DMS 273 (cell line): ENCODE data around the gene THBS1.

ENCODE experiments used
- DNase-seq: peaks from one replicate; lab custom pipeline; 2025; ENCODE audit not compliant: unreplicated experiment; lab: John Stamatoyannopoulos, UW

Gene THBS1

DNA sequence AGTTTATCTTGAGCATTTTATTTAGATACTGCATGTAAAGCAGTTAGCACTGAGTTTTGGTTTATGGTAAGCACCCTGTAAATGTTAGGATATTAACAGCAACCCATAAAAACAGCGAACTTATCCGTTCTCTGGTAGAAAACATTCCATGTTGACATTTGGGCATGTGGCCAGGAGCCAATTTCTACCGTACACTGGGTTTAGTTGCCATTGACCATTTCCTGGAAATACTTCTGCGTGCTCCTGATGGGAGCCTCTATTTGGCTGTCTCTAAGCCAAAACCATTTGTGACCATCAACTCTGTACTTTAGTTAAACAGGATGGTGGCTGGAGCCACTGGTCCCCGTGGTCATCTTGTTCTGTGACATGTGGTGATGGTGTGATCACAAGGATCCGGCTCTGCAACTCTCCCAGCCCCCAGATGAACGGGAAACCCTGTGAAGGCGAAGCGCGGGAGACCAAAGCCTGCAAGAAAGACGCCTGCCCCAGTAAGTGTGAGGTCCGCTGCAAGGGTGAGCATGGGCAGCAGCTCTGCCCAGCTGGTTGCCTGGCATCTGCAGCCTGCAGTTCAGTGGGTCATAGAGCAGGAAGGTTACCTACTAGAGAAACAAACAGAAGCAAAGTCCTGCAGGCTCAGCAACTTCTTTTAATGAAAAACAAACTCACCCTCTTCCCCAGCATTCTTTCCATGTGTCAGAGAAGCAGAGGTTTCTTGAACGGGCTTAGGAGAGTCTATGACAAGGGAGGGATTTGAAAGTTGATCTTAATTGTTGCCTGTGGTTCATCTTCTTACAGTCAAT lies 7.1 kb downstream of the THBS1 start:
- DNase-seq: no peak

DNA sequence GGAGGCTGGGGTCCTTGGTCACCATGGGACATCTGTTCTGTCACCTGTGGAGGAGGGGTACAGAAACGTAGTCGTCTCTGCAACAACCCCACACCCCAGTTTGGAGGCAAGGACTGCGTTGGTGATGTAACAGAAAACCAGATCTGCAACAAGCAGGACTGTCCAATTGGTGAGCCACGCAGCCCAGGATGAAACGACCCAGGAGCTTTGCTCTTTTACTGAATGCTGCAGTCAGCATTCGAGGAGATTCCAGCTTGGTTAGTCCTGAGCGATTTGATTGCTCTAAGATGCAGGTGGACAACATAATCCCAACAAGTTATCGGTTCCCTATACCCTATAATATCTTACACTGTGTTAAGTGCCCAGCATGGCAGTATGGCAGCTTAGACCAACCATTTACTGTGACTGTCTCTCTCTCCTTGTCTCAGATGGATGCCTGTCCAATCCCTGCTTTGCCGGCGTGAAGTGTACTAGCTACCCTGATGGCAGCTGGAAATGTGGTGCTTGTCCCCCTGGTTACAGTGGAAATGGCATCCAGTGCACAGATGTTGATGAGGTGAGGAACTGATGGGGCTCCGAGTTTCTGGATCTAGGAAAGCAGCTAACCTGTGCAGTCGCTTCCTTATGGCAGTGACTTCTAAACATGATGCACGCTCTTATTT lies 7.8 kb downstream of the THBS1 start:
- no peak for DNase-seq

DNA sequence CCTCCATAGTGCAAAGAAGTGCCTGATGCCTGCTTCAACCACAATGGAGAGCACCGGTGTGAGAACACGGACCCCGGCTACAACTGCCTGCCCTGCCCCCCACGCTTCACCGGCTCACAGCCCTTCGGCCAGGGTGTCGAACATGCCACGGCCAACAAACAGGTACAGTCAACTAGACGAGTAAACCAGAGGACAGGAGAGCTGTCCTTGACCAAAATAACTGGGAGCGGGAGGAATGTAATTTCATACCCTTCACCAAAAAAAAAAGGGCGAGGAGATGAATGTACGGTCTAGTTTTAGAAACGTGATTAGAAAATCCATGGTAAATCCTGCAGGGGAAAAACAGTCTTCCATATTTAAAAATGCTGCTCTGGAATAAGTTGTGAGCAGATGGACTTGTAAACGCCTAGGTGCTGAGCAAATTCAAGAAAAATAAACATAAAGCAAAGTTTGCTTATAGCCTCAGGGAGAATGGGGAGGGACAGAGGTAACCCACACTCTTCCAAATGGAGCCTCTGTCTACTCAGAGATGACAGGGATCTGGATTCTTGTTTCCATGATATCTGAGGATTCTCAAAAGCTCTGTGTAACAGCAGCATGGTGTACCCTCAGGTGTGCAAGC lies 8.4 kb downstream of the THBS1 start:
- no peak for DNase-seq

DNA sequence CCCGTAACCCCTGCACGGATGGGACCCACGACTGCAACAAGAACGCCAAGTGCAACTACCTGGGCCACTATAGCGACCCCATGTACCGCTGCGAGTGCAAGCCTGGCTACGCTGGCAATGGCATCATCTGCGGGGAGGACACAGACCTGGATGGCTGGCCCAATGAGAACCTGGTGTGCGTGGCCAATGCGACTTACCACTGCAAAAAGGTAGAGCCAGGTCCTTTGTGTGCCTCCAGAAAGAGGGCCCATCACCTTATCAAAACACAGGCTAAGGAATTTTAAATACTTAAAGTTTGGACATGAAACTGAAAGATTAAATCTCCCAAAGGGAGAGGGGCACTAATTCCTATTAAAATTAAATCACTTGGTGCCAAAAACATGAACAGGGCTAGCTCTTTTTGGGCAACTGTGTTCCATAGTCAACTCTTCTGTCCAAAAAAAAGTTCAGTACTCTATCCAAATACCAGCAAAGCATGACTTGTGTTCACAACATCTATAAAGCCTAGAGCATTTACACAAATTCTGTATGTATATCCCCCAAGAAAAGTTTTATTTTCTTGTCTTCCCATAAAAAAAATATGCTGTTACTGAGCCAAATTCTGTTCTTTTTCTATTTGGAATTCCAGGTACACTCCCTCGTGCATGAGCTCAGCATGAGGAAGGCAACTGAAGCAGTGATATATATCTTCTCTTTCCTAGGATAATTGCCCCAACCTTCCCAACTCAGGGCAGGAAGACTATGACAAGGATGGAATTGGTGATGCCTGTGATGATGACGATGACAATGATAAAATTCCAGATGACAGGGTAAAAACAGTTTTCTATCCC lies 9.2 kb downstream of the THBS1 start:
- DNase-seq: no peak

DNA sequence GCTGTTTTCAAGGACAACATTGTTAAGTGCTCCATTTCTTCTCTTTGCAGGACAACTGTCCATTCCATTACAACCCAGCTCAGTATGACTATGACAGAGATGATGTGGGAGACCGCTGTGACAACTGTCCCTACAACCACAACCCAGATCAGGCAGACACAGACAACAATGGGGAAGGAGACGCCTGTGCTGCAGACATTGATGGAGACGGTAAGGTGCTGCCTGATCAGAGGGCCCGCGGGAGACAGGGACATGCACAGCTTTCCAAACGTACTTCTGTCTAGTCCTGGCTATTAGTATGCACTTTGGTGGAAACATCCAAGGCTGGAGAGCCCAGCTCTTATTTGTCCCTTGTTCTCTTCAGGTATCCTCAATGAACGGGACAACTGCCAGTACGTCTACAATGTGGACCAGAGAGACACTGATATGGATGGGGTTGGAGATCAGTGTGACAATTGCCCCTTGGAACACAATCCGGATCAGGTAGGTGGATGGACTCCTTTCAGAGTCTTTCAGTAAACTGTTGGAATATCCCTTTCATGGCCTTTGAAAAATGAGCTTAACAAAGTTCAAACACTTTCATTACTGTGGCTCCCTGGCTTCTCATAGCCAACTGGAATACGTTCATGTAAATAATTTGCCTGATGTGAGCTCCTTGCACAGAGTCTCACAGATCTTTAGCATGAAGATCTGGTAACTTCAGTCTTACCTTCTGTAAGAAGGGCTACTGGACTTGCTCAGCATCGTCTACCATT lies 10.4 kb downstream of the THBS1 start:
- no peak for DNase-seq

DNA sequence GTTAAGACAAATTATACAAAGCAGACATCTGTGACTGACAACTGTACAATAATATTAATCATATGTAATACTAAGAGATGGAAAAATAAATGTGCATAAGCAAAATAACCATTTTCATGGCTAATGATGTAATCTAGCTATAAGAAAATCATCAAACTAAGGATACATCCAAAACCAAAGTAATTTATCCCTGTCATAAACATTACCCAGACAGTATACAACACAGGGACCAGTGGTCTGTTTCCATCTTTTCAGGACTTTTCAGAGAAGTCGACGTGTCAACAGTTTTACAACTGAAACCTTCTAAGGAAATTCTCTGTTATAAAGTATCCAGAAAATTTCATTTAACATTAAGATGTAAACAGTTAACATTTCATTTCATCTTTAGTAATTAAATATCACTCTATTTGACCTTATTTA lies 11.0 kb downstream of the THBS1 start:
- DNase-seq: no peak

DNA sequence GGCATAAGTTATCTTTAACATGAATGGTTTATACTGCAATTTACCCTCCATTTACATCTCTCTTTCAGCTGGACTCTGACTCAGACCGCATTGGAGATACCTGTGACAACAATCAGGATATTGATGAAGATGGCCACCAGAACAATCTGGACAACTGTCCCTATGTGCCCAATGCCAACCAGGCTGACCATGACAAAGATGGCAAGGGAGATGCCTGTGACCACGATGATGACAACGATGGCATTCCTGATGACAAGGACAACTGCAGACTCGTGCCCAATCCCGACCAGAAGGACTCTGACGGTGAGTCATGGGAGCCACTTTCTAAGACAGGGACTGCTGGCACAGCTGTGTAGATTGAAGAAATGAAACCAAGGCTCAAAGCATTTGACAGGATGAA lies 11.6 kb downstream of the THBS1 start:
- DNase-seq: no peak

DNA sequence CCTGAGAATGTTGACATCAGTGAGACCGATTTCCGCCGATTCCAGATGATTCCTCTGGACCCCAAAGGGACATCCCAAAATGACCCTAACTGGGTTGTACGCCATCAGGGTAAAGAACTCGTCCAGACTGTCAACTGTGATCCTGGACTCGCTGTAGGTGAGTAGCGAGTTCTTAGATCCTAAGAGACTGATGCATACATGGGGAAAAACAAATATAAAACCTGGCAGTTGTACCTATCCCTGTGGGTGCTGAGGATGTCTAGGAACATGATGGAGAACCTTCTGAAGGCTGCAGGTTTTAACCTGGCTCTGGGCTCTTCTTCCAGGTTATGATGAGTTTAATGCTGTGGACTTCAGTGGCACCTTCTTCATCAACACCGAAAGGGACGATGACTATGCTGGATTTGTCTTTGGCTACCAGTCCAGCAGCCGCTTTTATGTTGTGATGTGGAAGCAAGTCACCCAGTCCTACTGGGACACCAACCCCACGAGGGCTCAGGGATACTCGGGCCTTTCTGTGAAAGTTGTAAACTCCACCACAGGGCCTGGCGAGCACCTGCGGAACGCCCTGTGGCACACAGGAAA lies 12.3 kb downstream of the THBS1 start:
- no peak for DNase-seq

DNA sequence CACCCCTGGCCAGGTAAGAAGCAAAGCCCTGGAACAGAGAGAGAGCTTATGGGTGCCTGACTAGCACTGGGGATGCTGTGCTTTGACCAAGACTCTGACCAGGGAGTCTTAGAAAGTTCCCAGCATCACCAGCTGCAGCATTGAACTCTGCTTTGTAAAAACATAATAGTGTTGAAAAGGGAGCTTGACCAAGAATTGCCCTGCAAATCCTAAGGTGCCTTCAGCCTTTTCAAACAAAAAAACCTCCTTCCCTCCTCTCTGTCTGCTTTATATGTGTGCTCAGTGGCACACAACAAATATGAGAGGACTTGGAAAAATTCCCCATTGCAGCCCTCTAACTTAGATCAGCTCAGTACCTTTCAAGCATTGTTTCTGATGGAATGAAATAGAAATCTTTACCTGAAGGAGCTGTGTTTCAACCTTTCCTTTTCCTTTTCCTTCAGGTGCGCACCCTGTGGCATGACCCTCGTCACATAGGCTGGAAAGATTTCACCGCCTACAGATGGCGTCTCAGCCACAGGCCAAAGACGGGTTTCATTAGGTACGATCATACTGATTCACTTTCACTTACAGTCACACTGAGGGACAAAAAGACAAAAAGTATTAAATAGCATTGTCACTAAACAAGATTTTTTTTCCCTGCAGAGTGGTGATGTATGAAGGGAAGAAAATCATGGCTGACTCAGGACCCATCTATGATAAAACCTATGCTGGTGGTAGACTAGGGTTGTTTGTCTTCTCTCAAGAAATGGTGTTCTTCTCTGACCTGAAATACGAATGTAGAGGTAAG lies 13.0 kb downstream of the THBS1 start:
- DNase-seq: no peak

DNA sequence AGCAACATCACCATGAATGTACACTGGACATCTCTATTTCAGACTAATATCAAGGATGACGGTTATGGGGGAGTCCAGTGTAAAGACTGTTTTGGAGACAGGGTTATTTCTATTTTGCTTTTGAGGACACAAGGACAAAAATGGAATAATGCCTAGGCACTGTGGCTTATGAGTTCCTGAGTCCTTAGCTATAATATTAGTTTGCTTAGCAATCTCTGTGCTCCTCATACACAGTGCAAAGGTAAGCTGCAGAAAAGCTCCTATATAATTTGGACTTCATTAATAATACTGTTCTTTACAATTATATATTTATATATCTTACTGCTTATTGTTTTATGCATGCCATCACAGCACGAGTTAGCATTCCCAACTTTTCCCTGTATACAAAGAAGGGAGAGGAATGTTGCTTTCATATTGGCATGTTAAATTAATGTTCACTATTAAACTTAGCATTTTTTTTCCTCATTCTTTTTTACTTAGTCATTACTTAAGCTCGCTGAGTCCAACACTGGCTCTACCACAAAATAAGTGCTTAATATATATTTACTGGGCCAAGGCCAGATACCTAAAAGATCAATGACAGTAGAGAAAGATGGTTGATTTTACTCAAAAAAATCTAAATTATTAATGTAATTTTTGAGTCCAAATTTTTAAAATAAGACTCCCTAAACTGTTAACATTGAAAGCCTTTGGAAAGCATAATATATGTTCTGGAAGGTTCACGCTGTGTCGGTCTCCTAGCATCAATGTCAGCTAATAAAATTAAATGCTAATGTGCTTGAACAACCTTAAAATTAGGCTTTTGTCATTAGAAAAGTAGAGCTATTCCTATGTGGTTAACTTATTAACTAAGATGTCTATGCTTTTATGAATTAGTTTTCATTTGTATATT lies 13.8 kb downstream of the THBS1 start:
- DNase-seq: no peak

DNA sequence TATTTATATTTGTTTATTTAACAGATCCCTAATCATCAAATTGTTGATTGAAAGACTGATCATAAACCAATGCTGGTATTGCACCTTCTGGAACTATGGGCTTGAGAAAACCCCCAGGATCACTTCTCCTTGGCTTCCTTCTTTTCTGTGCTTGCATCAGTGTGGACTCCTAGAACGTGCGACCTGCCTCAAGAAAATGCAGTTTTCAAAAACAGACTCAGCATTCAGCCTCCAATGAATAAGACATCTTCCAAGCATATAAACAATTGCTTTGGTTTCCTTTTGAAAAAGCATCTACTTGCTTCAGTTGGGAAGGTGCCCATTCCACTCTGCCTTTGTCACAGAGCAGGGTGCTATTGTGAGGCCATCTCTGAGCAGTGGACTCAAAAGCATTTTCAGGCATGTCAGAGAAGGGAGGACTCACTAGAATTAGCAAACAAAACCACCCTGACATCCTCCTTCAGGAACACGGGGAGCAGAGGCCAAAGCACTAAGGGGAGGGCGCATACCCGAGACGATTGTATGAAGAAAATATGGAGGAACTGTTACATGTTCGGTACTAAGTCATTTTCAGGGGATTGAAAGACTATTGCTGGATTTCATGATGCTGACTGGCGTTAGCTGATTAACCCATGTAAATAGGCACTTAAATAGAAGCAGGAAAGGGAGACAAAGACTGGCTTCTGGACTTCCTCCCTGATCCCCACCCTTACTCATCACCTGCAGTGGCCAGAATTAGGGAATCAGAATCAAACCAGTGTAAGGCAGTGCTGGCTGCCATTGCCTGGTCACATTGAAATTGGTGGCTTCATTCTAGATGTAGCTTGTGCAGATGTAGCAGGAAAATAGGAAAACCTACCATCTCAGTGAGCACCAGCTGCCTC lies 14.7 kb downstream of the THBS1 start:
- no peak for DNase-seq

DNA sequence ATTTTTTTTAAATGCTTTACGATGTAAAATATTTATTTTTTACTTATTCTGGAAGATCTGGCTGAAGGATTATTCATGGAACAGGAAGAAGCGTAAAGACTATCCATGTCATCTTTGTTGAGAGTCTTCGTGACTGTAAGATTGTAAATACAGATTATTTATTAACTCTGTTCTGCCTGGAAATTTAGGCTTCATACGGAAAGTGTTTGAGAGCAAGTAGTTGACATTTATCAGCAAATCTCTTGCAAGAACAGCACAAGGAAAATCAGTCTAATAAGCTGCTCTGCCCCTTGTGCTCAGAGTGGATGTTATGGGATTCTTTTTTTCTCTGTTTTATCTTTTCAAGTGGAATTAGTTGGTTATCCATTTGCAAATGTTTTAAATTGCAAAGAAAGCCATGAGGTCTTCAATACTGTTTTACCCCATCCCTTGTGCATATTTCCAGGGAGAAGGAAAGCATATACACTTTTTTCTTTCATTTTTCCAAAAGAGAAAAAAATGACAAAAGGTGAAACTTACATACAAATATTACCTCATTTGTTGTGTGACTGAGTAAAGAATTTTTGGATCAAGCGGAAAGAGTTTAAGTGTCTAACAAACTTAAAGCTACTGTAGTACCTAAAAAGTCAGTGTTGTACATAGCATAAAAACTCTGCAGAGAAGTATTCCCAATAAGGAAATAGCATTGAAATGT lies 15.6 kb downstream of the THBS1 start:
- DNase-seq: no peak

DNA sequence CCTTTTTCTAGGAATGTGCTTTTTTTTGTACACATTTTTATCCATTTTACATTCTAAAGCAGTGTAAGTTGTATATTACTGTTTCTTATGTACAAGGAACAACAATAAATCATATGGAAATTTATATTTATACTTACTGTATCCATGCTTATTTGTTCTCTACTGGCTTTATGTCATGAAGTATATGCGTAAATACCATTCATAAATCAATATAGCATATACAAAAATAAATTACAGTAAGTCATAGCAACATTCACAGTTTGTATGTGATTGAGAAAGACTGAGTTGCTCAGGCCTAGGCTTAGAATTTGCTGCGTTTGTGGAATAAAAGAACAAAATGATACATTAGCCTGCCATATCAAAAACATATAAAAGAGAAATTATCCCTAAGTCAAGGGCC lies 16.5 kb downstream of the THBS1 start:
- no peak for DNase-seq

DNA sequence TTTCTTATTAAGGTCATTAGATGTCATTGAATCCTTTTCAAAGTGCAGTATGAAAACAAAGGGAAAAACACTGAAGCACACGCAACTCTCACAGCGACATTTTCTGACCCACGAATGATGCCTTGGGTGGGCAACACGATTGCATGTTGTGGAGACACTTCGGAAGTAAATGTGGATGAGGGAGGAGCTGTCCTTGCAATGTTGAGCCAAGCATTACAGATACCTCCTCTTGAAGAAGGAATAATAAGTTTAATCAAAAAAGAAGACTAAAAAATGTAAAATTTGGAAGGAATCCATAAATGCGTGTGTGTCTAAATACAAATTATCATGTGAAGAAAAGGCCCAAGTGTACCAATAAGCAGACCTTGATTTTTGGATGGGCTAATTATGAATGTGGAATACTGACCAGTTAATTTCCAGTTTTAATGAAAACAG lies 16.9 kb downstream of the THBS1 start:
- no peak for DNase-seq

DNA sequence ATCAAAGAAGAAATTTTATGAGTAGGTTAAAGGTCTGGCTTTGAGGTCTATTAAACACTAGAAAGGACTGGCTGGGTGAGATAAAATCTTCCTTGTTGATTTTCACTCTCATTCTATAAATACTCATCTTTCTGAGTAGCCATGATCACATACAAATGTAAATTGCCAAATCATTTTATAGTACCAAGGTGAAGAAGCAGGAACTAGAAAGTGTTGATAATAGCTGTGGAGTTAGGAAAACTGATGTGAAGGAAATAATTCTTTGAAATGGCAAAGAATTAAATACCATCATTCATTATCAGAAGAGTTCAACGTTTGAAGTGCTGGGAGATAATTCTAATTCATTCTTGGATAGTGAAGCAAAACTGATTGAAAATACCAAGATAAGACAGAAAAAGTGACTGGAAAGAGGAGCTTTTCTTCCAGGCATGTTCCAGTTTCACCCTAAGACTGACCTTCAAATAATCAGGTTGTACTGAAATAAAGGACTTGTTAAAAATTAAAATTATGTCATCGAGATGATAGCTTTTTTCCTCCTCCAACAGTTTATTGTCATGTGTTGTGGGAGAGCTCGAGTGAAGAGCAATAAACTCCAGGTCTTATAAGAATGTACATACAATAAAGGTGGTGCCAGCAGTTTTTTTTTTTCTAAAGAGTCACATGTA lies 17.4 kb downstream of the THBS1 start:
- no peak for DNase-seq
